ENCODE measurements around the gene EML6. TPM values are rescaled to one million over a fixed set of nuclear protein-coding genes. Genes with fewer than 3 reads are reported as not detected.

EML6 gene
- total RNA-seq, 1 experiment from 2014 or later, result 1.5 TPM

- H4K8ac ChIP-seq (replicated peaks; ENCODE audit: insufficient read length, low read depth, low read length), result no peak overlapping the region
- no peak overlapping the region for H2AK5ac ChIP-seq (ENCODE audit: insufficient read length, low read length)
- no peak overlapping the region for H2BK15ac ChIP-seq (ENCODE audit: low read depth, low read length)
- H3K56ac ChIP-seq (ENCODE audit: insufficient read length, low read depth, low read length), result no peak overlapping the region
- H2AFZ ChIP-seq (ENCODE audit: low read length), result no peak overlapping the region
- no peak overlapping the region for H2BK12ac ChIP-seq (ENCODE audit: insufficient read length, low read depth, low read length)
- Mint-ChIP-seq H3K4me3 (no peak overlapping the region), H3K27ac (peak overlapping the region in 2 of 3 experiments; percentile 43 to 65; a peak in 3 of 7 replicates), H3K27me3 (ENCODE audit: low read depth) (no peaks in the 10 kb centered on the region; the same call in 1 of the 2 replicates), H3K4me1 (peaks cover 30 to 32% of the 10 kb centered on the region in 2 experiments), H3K9me3 (no peaks in the 10 kb centered on the region), H3K36me3 (ENCODE audit: insufficient read depth in 1 of 3, low read depth in 3 of 3) (peaks cover 19 to 37% (median 23%) of the 10 kb centered on the region in 3 experiments)
- DNase-seq, result no peak
- H3K4ac ChIP-seq (ENCODE audit: low read depth, low read length), result no peak overlapping the region
- no peak overlapping the region for H2BK120ac ChIP-seq (ENCODE audit: low read depth, low read length, poor library complexity, severe bottlenecking)
- no peak overlapping the region for H2BK5ac ChIP-seq (ENCODE audit: insufficient read length, low read length)
- no peaks in the 10 kb centered on the region for H3K9me3 ChIP-seq (ENCODE audit: control insufficient read depth, low read depth, low read length)
- H2BK20ac ChIP-seq (ENCODE audit: low read depth, low read length, poor library complexity, severe bottlenecking), result no peak overlapping the region
- no peaks in the 10 kb centered on the region for H3K79me2 ChIP-seq (ENCODE audit: insufficient read depth, low read length)
- H3K14ac ChIP-seq (ENCODE audit: insufficient read depth, low read length), result no peak overlapping the region
- no peaks in the 10 kb centered on the region for H3K79me1 ChIP-seq (ENCODE audit: insufficient read depth, low read depth, low read length, poor library complexity, severe bottlenecking)
- no CpG with 5 or more reads among the region's 18 CpGs for WGBS (ENCODE audit: extremely low coverage, insufficient read length, low lambda C conversion rate)
- no peak for TF ChIP-seq CTCF (conservative IDR thresholded peaks at IDR 0.05)
- no peak overlapping the region for H3T11ph ChIP-seq (ENCODE audit: low read length)
- no peaks in the 10 kb centered on the region for H3K23me2 ChIP-seq (ENCODE audit: insufficient read length, low read depth, low read length, poor library complexity, severe bottlenecking)
- peaks cover 2% of the 10 kb centered on the region; the same call in 1 of the 2 replicates for H3K4me1 ChIP-seq (ENCODE audit: insufficient read depth, low read length)
- no peak overlapping the region for H3K4me2 ChIP-seq (ENCODE audit: insufficient read depth, insufficient read length, low read length)
- no peak overlapping the region for H4K5ac ChIP-seq (ENCODE audit: insufficient read length, low read depth, low read length)
- H4K91ac ChIP-seq (ENCODE audit: insufficient read length, low read depth, low read length), result no peak overlapping the region
- H3K18ac ChIP-seq (ENCODE audit: insufficient read length, low read depth, low read length), result no peak overlapping the region
- H4K20me1 ChIP-seq (ENCODE audit: control insufficient read depth, insufficient read depth, insufficient read length), result no peaks in the 10 kb centered on the region
- no peaks in the 10 kb centered on the region for H3K27me3 ChIP-seq (ENCODE audit: insufficient read depth, low read length)
- no peak overlapping the region for H3K23ac ChIP-seq (ENCODE audit: insufficient read length, low read depth, low read length)
- no peak overlapping the region for H3K9ac ChIP-seq (ENCODE audit: extremely low read depth, insufficient read length, low read length)
- H3K27ac ChIP-seq (ENCODE audit: insufficient read length, low read depth, low read length), result no peak overlapping the region
These were observed 244.4 kb downstream of the EML6 start for GRCh38 chr2:54967759-54968365.
